ENCODE data around the gene WDR70.

GRCh38 chr5:37565062-37565670 lies 186.0 kb downstream of the WDR70 start:
- no peak for TF ChIP-seq POLR2AphosphoS5 (IDR thresholded peaks at IDR 0.05)
- no peak for TF ChIP-seq CTCF (IDR thresholded peaks at IDR 0.05)
- no peak for TF ChIP-seq EP300 (IDR thresholded peaks at IDR 0.05)

Measured in suprapubic skin (tissue), 4 donors.